Left ventricle myocardium inferior (tissue), 1 donor: ENCODE results near the gene PAM. TPM values are rescaled to one million over a fixed set of nuclear protein-coding genes. Genes with fewer than 3 reads are reported as not detected.
"Not testable (repeated sequence)": the region's sequence is repeated elsewhere in the genome, so short reads cannot be mapped to it uniquely, and the experiment has no call there.

Experiments used
- DNase-seq: peaks from one replicate; pipeline ENCODE4 v3.0.0-alpha.2; 2020
- H3K27ac ChIP-seq: fragments of 200-600 bp; replicated peaks from 2 replicates; pipeline ENCODE4 v1.8.0; 2021
- H3K27me3 ChIP-seq: fragments of 200-600 bp; 2 replicates; pipeline ENCODE4 v1.8.0; 2021; ENCODE audit warnings: low read depth
- H3K36me3 ChIP-seq: fragments of 200-600 bp; 2 replicates; pipeline ENCODE4 v1.8.0; 2021
- H3K4me1 ChIP-seq: fragments of 200-600 bp; 2 replicates; pipeline ENCODE4 v1.8.0; 2021
- H3K4me3 ChIP-seq: fragments of 200-600 bp; 2 replicates; pipeline ENCODE4 v1.8.0; 2021; ENCODE audit warnings: mild to moderate bottlenecking, moderate library complexity
- H3K9me3 ChIP-seq: fragments of 200-600 bp; replicated peaks from 2 replicates; pipeline ENCODE4 v1.8.0; 2021
- intact Hi-C: fragments of 100-400 bp; cut with micrococcal nuclease; formaldehyde crosslinking; loops from one replicate; pipeline ENCODE4 v1.11.0; 2022
- total RNA-seq: library from RNA; stranded (reverse); fragmentation: NEBNext Ultra II Directional; extraction: Animal tissue kit (Norgen Biotek cat#: 25700); gene quantifications from one replicate; pipeline ENCODE4 v1.2.1, GENCODE V29; 2021
- TF ChIP-seq, protein P1 (sequence below): fragments of 200-600 bp; IDR thresholded peaks from 2 replicates; pipeline ENCODE4 v1.8.0; 2021; ENCODE audit warnings: antibody characterized with exemption, mild to moderate bottlenecking, borderline replicate concordance
- donor health status: DM: no; HTN: yes; CAD: no; lungs with severe emphysema.

PAM gene
- total RNA-seq, 1 donor from 2014 or later: 1,051 TPM

DNA sequence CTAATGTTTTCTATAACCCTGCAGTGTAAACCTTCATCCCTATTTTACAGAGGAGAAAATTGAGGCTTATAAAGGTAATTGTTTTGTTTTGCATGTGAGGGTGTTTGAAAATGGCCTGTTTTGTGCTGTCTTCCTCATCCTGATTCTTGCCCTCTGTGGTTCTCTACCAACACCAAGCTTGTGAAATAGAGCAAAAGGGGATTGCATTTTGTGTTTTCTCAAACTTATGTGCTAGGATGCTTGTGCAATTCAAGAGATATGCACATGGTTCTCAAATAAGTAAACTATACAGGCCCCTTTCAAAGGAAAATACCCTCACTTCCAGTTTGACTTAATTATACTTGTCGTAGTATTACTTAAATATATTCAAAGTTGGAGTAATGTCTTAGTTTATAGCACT lies 17.2 kb downstream of the PAM start:
- H3K27ac ChIP-seq: peak overlapping the region; percentile 76
- intact Hi-C loops: no loop called here

DNA sequence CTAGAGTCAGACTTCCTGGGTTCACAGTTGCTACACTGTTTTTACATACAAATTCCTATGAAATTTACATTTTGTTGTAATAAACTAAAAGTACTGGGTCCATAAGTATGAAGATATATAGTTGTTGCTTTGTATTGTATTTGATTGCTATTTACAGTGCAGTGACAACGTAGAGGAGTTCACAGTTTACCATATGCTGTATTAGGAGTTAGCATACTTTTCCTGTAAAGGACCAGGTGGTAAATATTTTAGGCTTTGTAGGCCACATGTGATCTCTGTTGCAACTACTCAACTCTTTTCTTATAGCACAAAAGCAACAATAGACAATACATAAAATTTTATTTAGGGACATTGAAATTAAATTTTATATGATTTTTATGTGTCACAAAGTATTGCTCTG lies 18.0 kb downstream of the PAM start:
- TF ChIP-seq, protein P1, sequence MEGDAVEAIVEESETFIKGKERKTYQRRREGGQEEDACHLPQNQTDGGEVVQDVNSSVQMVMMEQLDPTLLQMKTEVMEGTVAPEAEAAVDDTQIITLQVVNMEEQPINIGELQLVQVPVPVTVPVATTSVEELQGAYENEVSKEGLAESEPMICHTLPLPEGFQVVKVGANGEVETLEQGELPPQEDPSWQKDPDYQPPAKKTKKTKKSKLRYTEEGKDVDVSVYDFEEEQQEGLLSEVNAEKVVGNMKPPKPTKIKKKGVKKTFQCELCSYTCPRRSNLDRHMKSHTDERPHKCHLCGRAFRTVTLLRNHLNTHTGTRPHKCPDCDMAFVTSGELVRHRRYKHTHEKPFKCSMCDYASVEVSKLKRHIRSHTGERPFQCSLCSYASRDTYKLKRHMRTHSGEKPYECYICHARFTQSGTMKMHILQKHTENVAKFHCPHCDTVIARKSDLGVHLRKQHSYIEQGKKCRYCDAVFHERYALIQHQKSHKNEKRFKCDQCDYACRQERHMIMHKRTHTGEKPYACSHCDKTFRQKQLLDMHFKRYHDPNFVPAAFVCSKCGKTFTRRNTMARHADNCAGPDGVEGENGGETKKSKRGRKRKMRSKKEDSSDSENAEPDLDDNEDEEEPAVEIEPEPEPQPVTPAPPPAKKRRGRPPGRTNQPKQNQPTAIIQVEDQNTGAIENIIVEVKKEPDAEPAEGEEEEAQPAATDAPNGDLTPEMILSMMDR: no peak
- Histone ChIP-seq H3K4me3 (no peak overlapping the region), H3K4me1 (peaks cover 49% of the 10 kb centered on the region), H3K27ac (peak overlapping the region; percentile 76), H3K9me3 (peaks cover 6% of the 10 kb centered on the region), H3K27me3 (no peaks in the 10 kb centered on the region), H3K36me3 (no peaks in the 10 kb centered on the region)
- intact Hi-C loops: no loop called here
- no peak for DNase-seq

More for the DNA sequence above, 17.2 kb downstream of the PAM start:
- no peak overlapping the region for H3K4me3 ChIP-seq
- peaks cover 50% of the 10 kb centered on the region for H3K4me1 ChIP-seq
- H3K36me3 ChIP-seq: no peaks in the 10 kb centered on the region
- DNase-seq: no peak
- H3K27me3 ChIP-seq: no peaks in the 10 kb centered on the region
- peaks cover 6% of the 10 kb centered on the region for H3K9me3 ChIP-seq
- TF ChIP-seq, protein P1: no peak

DNA sequence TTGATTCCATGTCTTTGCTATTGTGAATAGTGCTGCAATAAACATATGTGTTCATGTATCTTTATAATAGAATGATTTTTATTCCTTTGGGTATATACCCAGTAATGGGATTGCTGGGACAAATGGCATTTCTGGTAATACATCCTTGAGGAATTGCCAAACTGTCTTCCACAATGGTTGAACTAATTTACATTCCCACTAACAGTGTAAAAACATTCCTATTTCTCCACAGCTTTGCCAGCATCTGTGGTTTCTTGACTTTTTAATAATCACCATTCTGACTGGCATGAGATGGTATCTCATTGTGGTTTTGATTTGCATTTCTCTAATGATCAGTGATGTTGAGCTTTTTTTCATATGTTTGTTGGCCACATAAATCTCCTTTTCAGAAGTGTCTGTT lies 20.7 kb downstream of the PAM start:
- H3K4me3 ChIP-seq, H3K27me3 ChIP-seq, H3K9me3 ChIP-seq, intact Hi-C loops, H3K27ac ChIP-seq, DNase-seq, H3K36me3 ChIP-seq: not testable (repeated sequence)
- peaks cover 59% of the 10 kb centered on the region for H3K4me1 ChIP-seq

DNA sequence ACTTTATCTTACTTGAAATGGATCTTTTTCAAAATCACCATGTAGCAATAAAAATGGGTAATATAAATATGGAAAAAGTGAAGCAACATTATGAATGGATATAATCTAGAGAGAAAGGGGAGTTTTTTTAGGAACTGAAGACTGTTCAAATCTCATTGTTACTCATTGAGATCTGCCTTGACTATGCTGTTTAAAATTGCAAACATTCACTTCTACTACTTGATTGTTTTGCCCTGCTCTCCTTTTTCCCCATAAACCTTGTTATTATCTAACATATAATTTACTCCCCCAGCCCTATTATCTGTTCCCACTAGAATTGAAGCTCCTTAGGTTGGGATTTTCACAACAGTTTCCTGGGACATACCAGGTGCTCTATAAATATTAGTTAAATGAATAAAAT lies 22.0 kb downstream of the PAM start:
- no peaks in the 10 kb centered on the region for H3K27me3 ChIP-seq
- no peaks in the 10 kb centered on the region for H3K36me3 ChIP-seq
- H3K9me3 ChIP-seq: peaks cover 6% of the 10 kb centered on the region
- no peak for DNase-seq
- H3K4me1 ChIP-seq: peaks cover 59% of the 10 kb centered on the region
- TF ChIP-seq, protein P1: no peak
- no peak overlapping the region for H3K27ac ChIP-seq
- no peak overlapping the region for H3K4me3 ChIP-seq
- intact Hi-C loops: no loop called here

DNA sequence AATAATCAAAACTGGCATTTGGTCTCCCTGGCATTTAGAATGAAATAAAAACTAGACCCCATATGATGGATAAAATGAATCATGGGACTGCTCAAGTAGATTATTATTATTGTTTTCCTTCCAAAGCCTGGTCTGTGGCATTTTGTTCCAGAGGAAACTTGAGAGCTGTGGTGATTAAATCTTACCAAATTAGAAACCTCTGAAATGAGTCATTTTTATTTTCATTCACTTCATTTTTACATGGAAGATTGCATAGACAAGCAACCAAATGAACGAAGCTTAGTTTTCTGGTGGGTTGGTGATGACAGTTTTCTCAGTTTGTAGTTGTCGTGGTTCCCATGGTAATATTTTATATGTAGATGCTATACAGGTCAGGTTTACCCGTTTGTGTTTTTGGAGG lies 23.4 kb downstream of the PAM start:
- no peak overlapping the region for H3K27ac ChIP-seq
- peaks cover 55% of the 10 kb centered on the region for H3K4me1 ChIP-seq
- H3K9me3 ChIP-seq: peaks cover 6% of the 10 kb centered on the region
- intact Hi-C loops: no loop called here
- TF ChIP-seq, protein P1: no peak
- H3K4me3 ChIP-seq: no peak overlapping the region
- no peaks in the 10 kb centered on the region for H3K27me3 ChIP-seq
- H3K36me3 ChIP-seq: no peaks in the 10 kb centered on the region
- no peak for DNase-seq

DNA sequence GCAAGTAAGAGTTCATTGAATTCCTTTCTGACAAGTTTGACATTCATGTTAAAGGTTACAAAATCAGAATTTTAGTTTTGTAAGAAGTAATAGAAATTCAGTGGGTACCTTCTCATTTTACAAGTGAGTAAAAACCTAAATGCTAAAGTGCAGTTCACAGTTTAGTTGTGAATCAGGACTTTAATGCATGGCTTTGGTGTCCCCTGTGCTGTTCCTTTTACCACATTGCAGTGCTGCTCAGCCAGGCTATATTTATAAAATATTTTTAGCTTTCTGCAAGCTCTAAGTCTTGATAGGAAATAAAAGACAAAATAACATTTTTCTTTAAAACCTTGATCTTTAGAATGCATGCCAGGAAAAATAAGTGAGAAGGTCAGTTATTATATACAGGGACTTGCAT lies 26.3 kb downstream of the PAM start:
- no peak overlapping the region for H3K4me3 ChIP-seq
- no peaks in the 10 kb centered on the region for H3K27me3 ChIP-seq
- H3K36me3 ChIP-seq: no peaks in the 10 kb centered on the region
- no peak for DNase-seq
- intact Hi-C loops: no loop called here
- H3K9me3 ChIP-seq: peaks cover under 1% of the 10 kb centered on the region
- peak overlapping the region; percentile 63 for H3K27ac ChIP-seq
- peaks cover 51% of the 10 kb centered on the region for H3K4me1 ChIP-seq
- TF ChIP-seq, protein P1: no peak
